ENCODE measurements around the gene PLIN4.

The PLIN4 gene

GRCh38 chr19:4455719-4456475, 62.4 kb downstream of the PLIN4 start:
- TF ChIP-seq CTCF (IDR thresholded peaks at IDR 0.05; ENCODE audit: low read depth, low read length) = peak; percentile 7
- DNase-seq (ENCODE audit: extremely low read depth, low read depth) = peak; percentile 60

DNA sequence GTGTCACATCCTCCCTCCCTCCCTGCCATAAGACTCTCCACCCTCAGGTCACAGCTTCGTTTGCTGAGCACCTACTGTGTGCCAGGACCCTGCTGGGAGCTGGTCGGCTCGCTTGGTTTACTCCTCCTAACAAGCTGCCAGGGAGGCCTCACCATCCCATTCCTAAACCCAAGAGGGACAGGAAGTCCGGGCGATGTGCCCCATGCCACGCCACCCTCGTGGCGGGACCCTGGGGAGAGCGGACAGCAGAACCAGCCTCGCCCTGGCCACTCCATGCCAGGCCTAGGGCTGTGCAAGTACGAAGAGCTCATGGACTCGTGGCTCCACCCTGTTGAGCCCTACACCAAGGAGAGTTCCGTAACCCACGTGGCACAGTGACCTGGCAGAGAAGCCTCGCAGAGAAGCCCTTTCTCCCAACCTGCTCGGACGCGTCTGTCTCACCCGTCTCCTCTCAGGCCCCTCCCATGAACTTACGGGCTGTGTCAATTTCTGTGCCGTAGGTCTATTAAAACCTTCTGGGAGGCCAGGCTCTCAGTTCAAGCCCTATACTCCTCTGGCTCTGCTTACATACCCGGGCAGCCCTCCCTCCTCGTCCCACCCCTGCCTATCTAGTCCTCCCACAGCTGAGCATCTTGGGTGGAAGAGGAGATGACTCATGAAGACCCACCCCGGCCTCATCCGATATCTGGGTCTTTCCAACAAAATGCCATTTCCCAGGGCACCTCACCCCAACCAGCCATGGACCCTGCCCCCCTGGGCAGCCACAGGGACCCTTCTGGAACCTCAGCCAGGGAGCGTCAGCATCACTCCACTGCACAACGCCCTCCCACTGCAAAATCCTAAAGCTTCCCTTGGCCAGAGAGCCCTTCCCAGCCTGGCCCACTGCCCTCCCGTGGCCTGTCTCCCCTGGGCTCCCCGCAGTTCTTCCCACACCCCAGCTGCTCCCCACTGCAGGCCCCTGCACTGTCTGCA, 63.3 kb downstream of the PLIN4 start:
- peak; percentile 54 for DNase-seq (ENCODE audit: extremely low read depth, low read depth)
- no peak for TF ChIP-seq CTCF (IDR thresholded peaks at IDR 0.05; ENCODE audit: low read depth, low read length)

- TF ChIP-seq CTCF (IDR thresholded peaks at IDR 0.05; ENCODE audit: low read depth, low read length) = no peak
- no peak for DNase-seq (ENCODE audit: extremely low read depth, low read depth)
Observed at GRCh38 chr19:4453232-4454179, 64.8 kb downstream of the PLIN4 start.

DNA sequence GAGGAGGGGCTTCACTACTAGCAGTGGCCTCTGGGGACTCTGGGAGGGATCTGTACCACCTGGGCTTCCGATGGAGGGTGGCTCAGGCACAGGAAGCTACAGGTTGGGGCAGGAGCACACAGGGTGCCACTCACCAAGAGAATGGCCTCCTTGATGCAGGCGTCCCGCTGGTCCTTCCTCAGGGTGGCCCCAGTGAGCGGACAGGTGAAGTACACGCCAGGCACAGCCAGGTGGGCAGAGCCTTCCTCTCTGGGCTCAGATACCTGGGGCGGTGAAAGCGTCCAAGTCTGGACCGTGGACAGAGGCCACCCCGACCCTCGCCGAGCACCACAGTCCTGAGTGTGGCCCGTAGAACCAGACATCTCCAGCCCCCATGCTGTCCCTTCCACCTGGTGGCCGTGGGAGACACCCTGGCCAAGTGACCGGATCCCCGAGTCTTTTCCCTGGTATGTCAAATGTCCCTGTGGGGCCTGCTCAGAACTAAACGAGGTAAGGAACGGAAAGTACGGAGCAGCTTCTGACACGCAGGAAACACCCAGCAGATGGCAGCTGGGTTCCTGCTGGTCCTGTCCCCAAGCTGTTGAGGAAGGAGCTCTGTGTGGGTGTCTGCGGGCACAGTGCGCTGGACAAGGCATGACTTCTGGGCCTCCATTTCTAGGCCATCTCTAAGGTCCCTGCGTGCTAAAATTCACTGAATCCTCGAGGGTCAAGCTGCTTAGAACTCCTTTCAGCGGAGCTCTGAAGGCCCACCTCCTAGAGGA, 65.9 kb downstream of the PLIN4 start:
- no peak for TF ChIP-seq CTCF (IDR thresholded peaks at IDR 0.05; ENCODE audit: low read depth, low read length)
- DNase-seq (ENCODE audit: extremely low read depth, low read depth) = no peak
